ENCODE measurements around the gene KRTAP10-10. TPM values are rescaled to one million over a fixed set of nuclear protein-coding genes. Genes with fewer than 3 reads are reported as not detected.
"Not testable (repeated sequence)": the region's sequence is repeated elsewhere in the genome, so short reads cannot be mapped to it uniquely, and the experiment has no call there.

Gene KRTAP10-10
- total RNA-seq, 2 donors from 2014 or later, result not detected

GRCh38 chr21:44596068-44596725, 41.0 kb upstream of the KRTAP10-10 start:
- no peaks in the 10 kb centered on the region for H3K36me3 Mint-ChIP-seq (ENCODE audit: low read depth)
- H3K9me3 Mint-ChIP-seq, result no peaks in the 10 kb centered on the region
- H3K27ac Mint-ChIP-seq, result no peak overlapping the region
- 92% methylated on average over 7 to 9 of the region's 9 CpGs for WGBS, 2 experiments (ENCODE audit: insufficient coverage in 1 of 2, insufficient read length in 1 of 2)
- TF ChIP-seq CTCF (conservative IDR thresholded peaks at IDR 0.05), result no peak
- H3K4me3 ChIP-seq (ENCODE audit: low read length), result no peak overlapping the region
- no peaks in the 10 kb centered on the region for H3K27me3 ChIP-seq (ENCODE audit: control insufficient read depth, insufficient read depth, low read length, poor library complexity, severe bottlenecking)
- H3K27me3 Mint-ChIP-seq (ENCODE audit: insufficient read depth), result no peaks in the 10 kb centered on the region
- peaks cover 18% of the 10 kb centered on the region for H3K4me1 Mint-ChIP-seq
- H3K36me3 ChIP-seq (ENCODE audit: control insufficient read depth, insufficient read depth, low read length), result no peaks in the 10 kb centered on the region
- no peak overlapping the region for H3K27ac ChIP-seq (ENCODE audit: low read depth, low read length)
- no peak overlapping the region for H3K9ac ChIP-seq (ENCODE audit: extremely low read depth, low read length, poor library complexity, severe bottlenecking)
- peaks cover 13% of the 10 kb centered on the region for H3K9me3 ChIP-seq (ENCODE audit: control insufficient read depth, low read length)
- no peak overlapping the region for H3K4me3 Mint-ChIP-seq
- no peaks in the 10 kb centered on the region for H3K4me1 ChIP-seq (ENCODE audit: control insufficient read depth, insufficient read depth, low read length)
- no peak for DNase-seq

GRCh38 chr21:44598061-44598460, 39.1 kb upstream of the KRTAP10-10 start:
- peak overlapping the region; percentile 40 for H3K27ac ChIP-seq (ENCODE audit: low read depth, low read length)
- no peaks in the 10 kb centered on the region for H3K27me3 ChIP-seq (ENCODE audit: control insufficient read depth, insufficient read depth, low read length, poor library complexity, severe bottlenecking)
- H3K9me3 Mint-ChIP-seq, result no peaks in the 10 kb centered on the region
- TF ChIP-seq CTCF (conservative IDR thresholded peaks at IDR 0.05), result no peak
- H3K4me1 Mint-ChIP-seq, result peaks cover 18% of the 10 kb centered on the region
- H3K4me3 Mint-ChIP-seq, result no peak overlapping the region
- H3K9me3 ChIP-seq (ENCODE audit: control insufficient read depth, low read length), result peaks cover 13% of the 10 kb centered on the region
- no peak overlapping the region for H3K4me3 ChIP-seq (ENCODE audit: low read length)
- H3K9ac ChIP-seq (ENCODE audit: extremely low read depth, low read length, poor library complexity, severe bottlenecking), result no peak overlapping the region
- no peaks in the 10 kb centered on the region for H3K36me3 ChIP-seq (ENCODE audit: control insufficient read depth, insufficient read depth, low read length)
- 74 to 82% methylated on average over 8 to 11 of the region's 11 CpGs for WGBS, 2 experiments (ENCODE audit: insufficient coverage in 1 of 2, insufficient read length in 1 of 2)
- H3K27me3 Mint-ChIP-seq (ENCODE audit: insufficient read depth), result no peaks in the 10 kb centered on the region
- no peak overlapping the region for H3K27ac Mint-ChIP-seq
- H3K4me1 ChIP-seq (ENCODE audit: control insufficient read depth, insufficient read depth, low read length), result no peaks in the 10 kb centered on the region
- no peaks in the 10 kb centered on the region for H3K36me3 Mint-ChIP-seq (ENCODE audit: low read depth)
- peak; percentile 56 for DNase-seq

- Mint-ChIP-seq H3K27me3 (ENCODE audit: insufficient read depth) (no peaks in the 10 kb centered on the region), H3K4me3 (no peak overlapping the region), H3K9me3 (peaks cover 2% of the 10 kb centered on the region), H3K27ac (no peak overlapping the region), H3K4me1 (peaks cover 9% of the 10 kb centered on the region), H3K36me3 (ENCODE audit: low read depth) (no peaks in the 10 kb centered on the region)
- H3K9me3 ChIP-seq (ENCODE audit: control insufficient read depth, low read length), result peaks cover 13% of the 10 kb centered on the region
- no peak overlapping the region for H3K9ac ChIP-seq (ENCODE audit: extremely low read depth, low read length, poor library complexity, severe bottlenecking)
- DNase-seq, result no peak
- no peaks in the 10 kb centered on the region for H3K4me1 ChIP-seq (ENCODE audit: control insufficient read depth, insufficient read depth, low read length)
- H3K27ac ChIP-seq (ENCODE audit: low read depth, low read length), result no peak overlapping the region
- no peaks in the 10 kb centered on the region for H3K36me3 ChIP-seq (ENCODE audit: control insufficient read depth, insufficient read depth, low read length)
- H3K27me3 ChIP-seq (ENCODE audit: control insufficient read depth, insufficient read depth, low read length, poor library complexity, severe bottlenecking), result no peaks in the 10 kb centered on the region
- 83 to 96% methylated on average over 5 to 8 of the region's 8 CpGs for WGBS, 2 experiments (ENCODE audit: insufficient coverage in 1 of 2, insufficient read length in 1 of 2)
- no peak for TF ChIP-seq CTCF (conservative IDR thresholded peaks at IDR 0.05)
- H3K4me3 ChIP-seq (ENCODE audit: low read length), result no peak overlapping the region
Observed at GRCh38 chr21:44599264-44600029, 37.7 kb upstream of the KRTAP10-10 start.

- not testable (repeated sequence) for H3K36me3 ChIP-seq (ENCODE audit: control insufficient read depth, insufficient read depth, low read length); H3K4me1 ChIP-seq (ENCODE audit: control insufficient read depth, insufficient read depth, low read length); H3K4me3 Mint-ChIP-seq; H3K4me1 Mint-ChIP-seq; H3K9me3 Mint-ChIP-seq; H3K4me3 ChIP-seq (ENCODE audit: low read length); H3K27ac Mint-ChIP-seq; H3K27ac ChIP-seq (ENCODE audit: low read depth, low read length); H3K27me3 Mint-ChIP-seq (ENCODE audit: insufficient read depth); H3K36me3 Mint-ChIP-seq (ENCODE audit: low read depth); H3K27me3 ChIP-seq (ENCODE audit: control insufficient read depth, insufficient read depth, low read length, poor library complexity, severe bottlenecking); H3K9ac ChIP-seq (ENCODE audit: extremely low read depth, low read length, poor library complexity, severe bottlenecking)
- H3K9me3 ChIP-seq (ENCODE audit: control insufficient read depth, low read length), result peaks cover 13% of the 10 kb centered on the region
- DNase-seq, result peak; percentile 40
- WGBS, 2 experiments (ENCODE audit: insufficient coverage in 1 of 2, insufficient read length in 1 of 2), result 91 to 95% methylated on average over 6 to 21 of the region's 23 CpGs
Observed at GRCh38 chr21:44600118-44600978, 36.8 kb upstream of the KRTAP10-10 start, which contains the start of gene KRTAP10-7. Gene KRTAP10-7, plus strand, starts transcription at chr21:44600597. Its CDS starts 25 bp downstream, at chr21:44600622.

Measured in endodermal cell (in vitro differentiated cells).